COLO668 (cell line): ENCODE results near the gene SH3TC1.

Experiments used
- DNase-seq: peaks from one replicate; lab custom pipeline; 2025; ENCODE audit not compliant: unreplicated experiment; lab: John Stamatoyannopoulos, UW

Gene SH3TC1

GRCh38 chr4:8285976-8286718 is 87.1 kb downstream of the SH3TC1 start:
- DNase-seq = no peak

- DNase-seq = no peak
These were observed 87.7 kb downstream of the SH3TC1 start for GRCh38 chr4:8286719-8287342.

GRCh38 chr4:8287343-8288280 is 88.5 kb downstream of the SH3TC1 start:
- no peak for DNase-seq

- no peak for DNase-seq
These were observed 90.2 kb downstream of the SH3TC1 start for GRCh38 chr4:8289151-8289750.

- DNase-seq = no peak
These were observed 91.0 kb downstream of the SH3TC1 start for GRCh38 chr4:8289956-8290700.

GRCh38 chr4:8290701-8290970 is 91.5 kb downstream of the SH3TC1 start:
- DNase-seq = no peak
